Breast epithelium (tissue), 3 donors: ENCODE results near the gene GREM2.

Experiments
- CTCF ChIP-seq, 3 donors: fragments of 450-650 bp; IDR thresholded peaks; one replicate each; pipeline ENCODE4 v1.5.1; 2016 to 2017; ENCODE audit warnings: antibody characterized with exemption in 3 of 3, mild to moderate bottlenecking in 3 of 3, moderate library complexity in 3 of 3
- POLR2A ChIP-seq: fragments of 450-650 bp; IDR thresholded peaks from one replicate; pipeline ENCODE4 v1.6.1; 2016; ENCODE audit warnings: antibody characterized with exemption, mild to moderate bottlenecking, moderate library complexity
- POLR2AphosphoS5 ChIP-seq, 3 donors: sonication (generic); formaldehyde crosslinking; IDR thresholded peaks; one replicate each; pipeline ENCODE4 v1.6.1; 2017; ENCODE audit warnings: antibody characterized with exemption in 3 of 3

GRCh38 chr1:240498335-240498734, 113.6 kb downstream of the GREM2 start:
- no peak for TF ChIP-seq POLR2A
- no peak for TF ChIP-seq CTCF (IDR thresholded peaks at IDR 0.05)
- TF ChIP-seq POLR2AphosphoS5 (IDR thresholded peaks at IDR 0.05), result no peak
